ENCODE results near the gene BOLA1. TPM values are rescaled to one million over a fixed set of nuclear protein-coding genes. Genes with fewer than 3 reads are reported as not detected.

BOLA1 gene
- total RNA-seq, 1 experiment from 2014 or later = 15.3 TPM

GRCh38 chr1:149887196-149887455, 12.2 kb upstream of the BOLA1 start (continued):
- TF ChIP-seq MAX (CRISPR knock-in tag; IDR thresholded peaks at IDR 0.05) = peak; percentile 32; the same call in 1 of the 2 replicates
- TF ChIP-seq AFF4 (CRISPR knock-in tag; IDR thresholded peaks at IDR 0.05; ENCODE audit: borderline replicate concordance) = peak; percentile 80; the same call in 1 of the 2 replicates
- TF ChIP-seq ZNF425 (CRISPR knock-in tag; conservative IDR thresholded peaks at IDR 0.05) = peak; percentile 75; the same call in 1 of the 2 replicates
- peak; percentile 77; the same call in 1 of the 2 replicates for TF ChIP-seq SMAD4 (CRISPR knock-in tag; IDR thresholded peaks at IDR 0.05)
- peak; percentile 88; the same call in 1 of the 2 replicates for TF ChIP-seq TP53 (CRISPR knock-in tag; IDR thresholded peaks at IDR 0.05)

- Mint-ChIP-seq H3K9me3 (no peaks in the 10 kb centered on the region), H3K4me3 (no peak overlapping the region), H3K27me3 (ENCODE audit: low read depth) (no peaks in the 10 kb centered on the region), H3K4me1 (peaks cover 4% of the 10 kb centered on the region), H3K27ac (no peak overlapping the region), H3K36me3 (no peaks in the 10 kb centered on the region)
- POLR2A ChIA-PET = interaction anchor here (0.6 to 6.1 kb wide), 32 partner anchors 11 to 1312 kb away, joined by 3 to 51 read pairs (median 5); partner anchors contain the start of genes BOLA1, CIART, OTUD7B and RPRD2
- ATAC-seq = peak; percentile 61
- DNase-seq (ENCODE audit: low spot score) = peak; percentile 72
- CTCF ChIA-PET = interaction anchor here (1.0 to 3.0 kb wide), 7 partner anchors 12 to 300 kb away, joined by 3 to 25 read pairs (median 5); partner anchors contain the start of gene BOLA1
- peak; percentile 88; the same call in 1 of the 2 replicates for TF ChIP-seq PRRX2 (CRISPR knock-in tag; IDR thresholded peaks at IDR 0.05)
- TF ChIP-seq ZNF232 (CRISPR knock-in tag; IDR thresholded peaks at IDR 0.05) = peak; percentile 78
- TF ChIP-seq SP1 (CRISPR knock-in tag; conservative IDR thresholded peaks at IDR 0.05) = peak; percentile 38
- no peak for TF ChIP-seq TCF7 (CRISPR knock-in tag; IDR thresholded peaks at IDR 0.05; ENCODE audit: low read depth)
- no peak for TF ChIP-seq CBFB (CRISPR knock-in tag; IDR thresholded peaks at IDR 0.05; ENCODE audit: low read depth)
- no peak for TF ChIP-seq ZNF512 (CRISPR knock-in tag; IDR thresholded peaks at IDR 0.05; ENCODE audit: borderline replicate concordance)
- TF ChIP-seq MAX (CRISPR knock-in tag; IDR thresholded peaks at IDR 0.05) = no peak; the same call in 1 of the 2 replicates
- TF ChIP-seq CTCF (IDR thresholded peaks at IDR 0.05) = no peak
- 0 out of 2 replicates have a peak, but pooled peaks have one; percentile 24 for TF ChIP-seq ZBTB43 (CRISPR knock-in tag; IDR thresholded peaks at IDR 0.05)
- peak; percentile 63 for TF ChIP-seq FOXP1 (CRISPR knock-in tag; IDR thresholded peaks at IDR 0.05; ENCODE audit: borderline replicate concordance)
- no peak for TF ChIP-seq NFE2L1 (CRISPR knock-in tag; IDR thresholded peaks at IDR 0.05)
- TF ChIP-seq MXD4 (CRISPR knock-in tag; IDR thresholded peaks at IDR 0.05; ENCODE audit: borderline replicate concordance) = no peak
- TF ChIP-seq SMAD4 (CRISPR knock-in tag; IDR thresholded peaks at IDR 0.05) = 0 out of 2 replicates have a peak, but pooled peaks have one; percentile 13
- no peak for TF ChIP-seq TEAD4 (CRISPR knock-in tag; IDR thresholded peaks at IDR 0.05)
- no peak; the same call in 1 of the 2 replicates for TF ChIP-seq ATF1 (CRISPR knock-in tag; IDR thresholded peaks at IDR 0.05)
- no peak for TF ChIP-seq ZNF138 (CRISPR knock-in tag; conservative IDR thresholded peaks at IDR 0.05)
- TF ChIP-seq NR2C2 (CRISPR knock-in tag; IDR thresholded peaks at IDR 0.05) = no peak
- no peak for TF ChIP-seq NR1H2 (CRISPR knock-in tag; IDR thresholded peaks at IDR 0.05)
- 0 out of 2 replicates have a peak, but pooled peaks have one; percentile 18 for TF ChIP-seq MYBL2 (CRISPR knock-in tag; IDR thresholded peaks at IDR 0.05)
These were observed 11.7 kb upstream of the BOLA1 start for GRCh38 chr1:149887456-149888246.
